ENCODE results near the gene CCRL2.

- TF ChIP-seq CTCF (IDR thresholded peaks at IDR 0.05; ENCODE audit: control extremely low read depth in 1 of 3, insufficient read depth in 1 of 3, low read depth in 1 of 3, low read length in 3 of 3): peak in 2 of 3 experiments; percentile 14 to 27; a peak in 2 of 4 replicates
- TF ChIP-seq POLR2A (IDR thresholded peaks at IDR 0.05; ENCODE audit: control extremely low read depth in 1 of 2, low read depth in 2 of 2, low read length in 2 of 2): no peak
- no peak for TF ChIP-seq USF2 (IDR thresholded peaks at IDR 0.05; ENCODE audit: low read length)
- TF ChIP-seq TAF1 (IDR thresholded peaks at IDR 0.05; ENCODE audit: low read depth, low read length): no peak
- no peak for TF ChIP-seq RFX5 (IDR thresholded peaks at IDR 0.05; ENCODE audit: borderline replicate concordance, low read depth, low read length)
- TF ChIP-seq TBP (IDR thresholded peaks at IDR 0.05; ENCODE audit: low read depth, low read length): no peak
- no peak for TF ChIP-seq YY1 (IDR thresholded peaks at IDR 0.05; ENCODE audit: low read depth, low read length)
- TF ChIP-seq POLR2AphosphoS5 (IDR thresholded peaks at IDR 0.05; ENCODE audit: low read depth, low read length): no peak
- no peak for TF ChIP-seq EZH2 (IDR thresholded peaks at IDR 0.05; ENCODE audit: low read depth, low read length, severe bottlenecking)
- no peak for TF ChIP-seq EP300 (IDR thresholded peaks at IDR 0.05; ENCODE audit: borderline replicate concordance in 1 of 2, low read depth in 2 of 2, low read length in 2 of 2)
- TF ChIP-seq MAFK (IDR thresholded peaks at IDR 0.05; ENCODE audit: low read depth, low read length): no peak
Measured at GRCh38 chr3:46408853-46409252, 1.8 kb downstream of the CCRL2 start.

All from H1 (cell line).